Effector memory CD8-positive, alpha-beta T cell (primary cell): ENCODE data around the gene COL4A5.
"Not testable (repeated sequence)": the region's sequence is repeated elsewhere in the genome, so short reads cannot be mapped to it uniquely, and the experiment has no call there.

Experiments
- ATAC-seq: fragments of 150-1000 bp; cut with Tn5 transposase; replicated peaks from 2 replicates; pipeline ENCODE4 v1.10.0; 2021; ENCODE audit warnings: mild to moderate bottlenecking, moderate library complexity
- DNase-seq, 3 experiments: peaks; one replicate each; pipeline ENCODE4 v3.0.0; 2021
- H3K27ac Mint-ChIP-seq, 2 donors: one replicate each; pipeline ENCODE4 v1.8.0; 2022; ENCODE audit warnings: mild to moderate bottlenecking in 2 of 2, mixed read lengths in 2 of 2, moderate library complexity in 2 of 2
- H3K27me3 Mint-ChIP-seq, 2 donors: one replicate each; pipeline ENCODE4 v1.8.0; 2022; ENCODE audit warnings: mixed read lengths in 2 of 2
- H3K36me3 Mint-ChIP-seq: one replicate; pipeline ENCODE4 v1.8.0; 2022; ENCODE audit warnings: mild to moderate bottlenecking, moderate library complexity, mixed read lengths; ENCODE audit not compliant: insufficient read depth
- H3K4me1 Mint-ChIP-seq, 2 donors: one replicate each; pipeline ENCODE4 v1.8.0; 2022; ENCODE audit warnings: low read depth in 2 of 2, mixed read lengths in 2 of 2
- H3K4me3 Mint-ChIP-seq, 2 donors: one replicate each; pipeline ENCODE4 v1.8.0; 2022; ENCODE audit warnings: mild to moderate bottlenecking in 2 of 2, mixed read lengths in 2 of 2, moderate library complexity in 2 of 2
- H3K9me3 Mint-ChIP-seq, 2 donors: one replicate each; pipeline ENCODE4 v1.8.0; 2022; ENCODE audit warnings: mixed read lengths in 2 of 2
- total RNA-seq, 9 experiments: gene quantifications; one replicate each; lab custom pipeline; 2026; lab: John Stamatoyannopoulos, UW

The COL4A5 gene
- total RNA-seq: 0 to 2.3 (median 0.12) reads per million in 9 experiments

- no peak for DNase-seq
- Mint-ChIP-seq H3K9me3 (no peaks in the 10 kb centered on the region), H3K4me3 (peak within 1 kb of the TSS; percentile 29 to 67), H3K4me1 (peaks cover 0 to 4% of the 10 kb centered on the region in 2 donors), H3K27me3 (peaks cover 5 to 28% of the 10 kb centered on the region in 2 donors), H3K36me3 (no peaks in the 10 kb centered on the region), H3K27ac (no peak within 1 kb of the TSS)
- ATAC-seq: no peak
These were observed at the start of gene COL4A5 for GRCh38 chrX:108439426-108439942. COL4A5 (plus strand) TSS chrX:108439838; CDS start chrX:108440126, 288 bp downstream.

- H3K27me3 Mint-ChIP-seq, H3K4me1 Mint-ChIP-seq: not testable (repeated sequence)
These were observed 48.5 kb upstream of the COL4A5 start for GRCh38 chrX:108390976-108391717.

GRCh38 chrX:108396188-108396891 lies 43.3 kb upstream of the COL4A5 start:
- Mint-ChIP-seq H3K27ac (no peak overlapping the region), H3K36me3 (no peaks in the 10 kb centered on the region), H3K27me3 (no peaks in the 10 kb centered on the region), H3K9me3 (peaks cover 0 to 1% of the 10 kb centered on the region in 2 donors), H3K4me3 (no peak overlapping the region), H3K4me1 (no peaks in the 10 kb centered on the region)
- DNase-seq (no peak), ATAC-seq (no peak)

More at GRCh38 chrX:108390976-108391717, 48.5 kb upstream of the COL4A5 start:
- H3K4me3 Mint-ChIP-seq, H3K36me3 Mint-ChIP-seq, ATAC-seq, H3K27ac Mint-ChIP-seq, DNase-seq: not testable (repeated sequence)
- H3K9me3 Mint-ChIP-seq: peaks cover 5 to 12% of the 10 kb centered on the region in 2 donors

GRCh38 chrX:108396986-108397385 lies 42.7 kb upstream of the COL4A5 start:
- DNase-seq (no peak), ATAC-seq (no peak)
- Mint-ChIP-seq H3K27me3 (no peaks in the 10 kb centered on the region), H3K27ac (no peak overlapping the region), H3K4me3 (no peak overlapping the region), H3K9me3 (peaks cover 0 to 1% of the 10 kb centered on the region in 2 donors), H3K4me1 (no peaks in the 10 kb centered on the region), H3K36me3 (no peaks in the 10 kb centered on the region)

GRCh38 chrX:108397627-108398391 lies 41.8 kb upstream of the COL4A5 start:
- no peak for DNase-seq
- no peak overlapping the region for H3K4me3 Mint-ChIP-seq
- H3K36me3 Mint-ChIP-seq: no peaks in the 10 kb centered on the region
- no peak for ATAC-seq
- no peak overlapping the region for H3K27ac Mint-ChIP-seq
- peaks cover 0 to 1% of the 10 kb centered on the region in 2 donors for H3K9me3 Mint-ChIP-seq
- no peaks in the 10 kb centered on the region for H3K27me3 Mint-ChIP-seq
- H3K4me1 Mint-ChIP-seq: no peaks in the 10 kb centered on the region

GRCh38 chrX:108399418-108400165 lies 40.0 kb upstream of the COL4A5 start:
- no peak for ATAC-seq
- Mint-ChIP-seq H3K27ac (no peak overlapping the region), H3K4me1 (no peaks in the 10 kb centered on the region), H3K4me3 (no peak overlapping the region), H3K27me3 (no peaks in the 10 kb centered on the region), H3K36me3 (no peaks in the 10 kb centered on the region), H3K9me3 (peaks cover 0 to 1% of the 10 kb centered on the region in 2 donors)
- DNase-seq: no peak

GRCh38 chrX:108412783-108413182 lies 26.9 kb upstream of the COL4A5 start:
- no peaks in the 10 kb centered on the region for H3K4me1 Mint-ChIP-seq
- DNase-seq: no peak
- ATAC-seq: no peak
- H3K9me3 Mint-ChIP-seq: no peaks in the 10 kb centered on the region
- no peak overlapping the region for H3K27ac Mint-ChIP-seq
- no peaks in the 10 kb centered on the region for H3K27me3 Mint-ChIP-seq
- H3K36me3 Mint-ChIP-seq: no peaks in the 10 kb centered on the region
- no peak overlapping the region for H3K4me3 Mint-ChIP-seq

- ATAC-seq: no peak
- Mint-ChIP-seq H3K9me3 (no peaks in the 10 kb centered on the region), H3K27ac (no peak overlapping the region), H3K36me3 (no peaks in the 10 kb centered on the region), H3K4me3 (no peak overlapping the region), H3K27me3 (no peaks in the 10 kb centered on the region), H3K4me1 (no peaks in the 10 kb centered on the region)
- no peak for DNase-seq
These were observed 24.5 kb upstream of the COL4A5 start for GRCh38 chrX:108415146-108415545.

GRCh38 chrX:108415891-108416290 lies 23.7 kb upstream of the COL4A5 start:
- Mint-ChIP-seq H3K4me1 (no peaks in the 10 kb centered on the region), H3K4me3 (no peak overlapping the region), H3K27me3 (no peaks in the 10 kb centered on the region), H3K27ac (no peak overlapping the region), H3K9me3 (no peaks in the 10 kb centered on the region), H3K36me3 (no peaks in the 10 kb centered on the region)
- DNase-seq (no peak), ATAC-seq (no peak)

- Mint-ChIP-seq H3K36me3 (no peaks in the 10 kb centered on the region), H3K4me1 (no peaks in the 10 kb centered on the region), H3K27me3 (no peaks in the 10 kb centered on the region), H3K27ac (no peak overlapping the region), H3K4me3 (no peak overlapping the region), H3K9me3 (no peaks in the 10 kb centered on the region)
- DNase-seq (no peak), ATAC-seq (no peak)
These were observed 22.4 kb upstream of the COL4A5 start for GRCh38 chrX:108417257-108417656.

- Mint-ChIP-seq H3K4me1 (no peaks in the 10 kb centered on the region), H3K27ac (no peak overlapping the region), H3K9me3 (no peaks in the 10 kb centered on the region), H3K36me3 (no peaks in the 10 kb centered on the region), H3K4me3 (no peak overlapping the region), H3K27me3 (no peaks in the 10 kb centered on the region)
- ATAC-seq: no peak
- no peak for DNase-seq
These were observed 20.2 kb upstream of the COL4A5 start for GRCh38 chrX:108419401-108419800.

GRCh38 chrX:108420481-108420880 lies 19.2 kb upstream of the COL4A5 start:
- ATAC-seq (no peak), DNase-seq (no peak)
- Mint-ChIP-seq H3K4me3 (no peak overlapping the region), H3K9me3 (no peaks in the 10 kb centered on the region), H3K36me3 (no peaks in the 10 kb centered on the region), H3K27ac (no peak overlapping the region), H3K27me3 (no peaks in the 10 kb centered on the region), H3K4me1 (no peaks in the 10 kb centered on the region)

- no peak for ATAC-seq
These were observed 13.4 kb upstream of the COL4A5 start for GRCh38 chrX:108426262-108426661.

More at GRCh38 chrX:108426262-108426661, 13.4 kb upstream of the COL4A5 start:
- Mint-ChIP-seq H3K27me3 (no peaks in the 10 kb centered on the region), H3K27ac (no peak overlapping the region), H3K4me3 (no peak overlapping the region), H3K9me3 (no peaks in the 10 kb centered on the region), H3K36me3 (no peaks in the 10 kb centered on the region), H3K4me1 (no peaks in the 10 kb centered on the region)
- no peak for DNase-seq
